HG03097 (cell line): ENCODE measurements around the gene TFPI.
"Not testable (repeated sequence)": the region's sequence is repeated elsewhere in the genome, so short reads cannot be mapped to it uniquely, and the experiment has no call there.

ENCODE experiments used
- ATAC-seq: cut with Tn5 transposase; IDR thresholded peaks from one replicate; pipeline ENCODE4 v1.9.1; 2021; ENCODE audit not compliant: unreplicated experiment, low FRiP score

The TFPI gene

GRCh38 chr2:187529248-187529976, 24.8 kb downstream of the TFPI start:
- ATAC-seq = no peak

GRCh38 chr2:187528042-187528441, 26.2 kb downstream of the TFPI start:
- ATAC-seq = no peak

- no peak for ATAC-seq
These were observed 27.0 kb downstream of the TFPI start for GRCh38 chr2:187527262-187527661.

DNA sequence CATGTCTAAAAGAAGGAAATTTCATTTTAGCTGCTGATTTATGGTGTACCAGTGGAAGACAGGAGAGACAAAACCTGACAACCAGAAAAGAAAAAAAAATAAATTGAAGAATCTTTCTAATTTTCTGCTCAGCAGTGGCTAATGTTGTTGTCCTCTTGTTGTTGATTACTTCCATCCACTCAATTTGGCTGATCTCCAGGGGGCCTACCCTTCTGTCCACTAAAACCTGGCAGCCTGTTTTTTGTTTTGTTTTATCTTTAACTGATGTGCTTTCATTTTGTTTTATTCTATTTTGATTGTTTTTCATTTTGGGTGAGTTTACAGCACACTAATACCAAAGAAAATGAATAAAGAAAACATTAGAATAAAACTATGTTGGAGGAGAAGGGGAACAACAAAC, 27.4 kb downstream of the TFPI start:
- ATAC-seq = no peak

GRCh38 chr2:187525163-187525900, 28.9 kb downstream of the TFPI start:
- ATAC-seq = no peak

- no peak for ATAC-seq
These were observed 30.9 kb downstream of the TFPI start for GRCh38 chr2:187523325-187523724.

GRCh38 chr2:187520121-187520624, 34.1 kb downstream of the TFPI start:
- ATAC-seq = no peak

GRCh38 chr2:187519419-187520120, 34.7 kb downstream of the TFPI start:
- ATAC-seq = no peak

GRCh38 chr2:187517750-187518361, 36.4 kb downstream of the TFPI start:
- not testable (repeated sequence) for ATAC-seq

GRCh38 chr2:187516630-187517510, 37.4 kb downstream of the TFPI start:
- ATAC-seq = not testable (repeated sequence)

GRCh38 chr2:187514930-187515329, 39.3 kb downstream of the TFPI start:
- ATAC-seq = no peak

GRCh38 chr2:187514235-187514829, 39.9 kb downstream of the TFPI start:
- not testable (repeated sequence) for ATAC-seq

- not testable (repeated sequence) for ATAC-seq
These were observed 40.6 kb downstream of the TFPI start for GRCh38 chr2:187513460-187514234.

- ATAC-seq = no peak
These were observed 42.6 kb downstream of the TFPI start for GRCh38 chr2:187511356-187512315.

GRCh38 chr2:187510419-187511355, 43.5 kb downstream of the TFPI start:
- ATAC-seq = not testable (repeated sequence)

DNA sequence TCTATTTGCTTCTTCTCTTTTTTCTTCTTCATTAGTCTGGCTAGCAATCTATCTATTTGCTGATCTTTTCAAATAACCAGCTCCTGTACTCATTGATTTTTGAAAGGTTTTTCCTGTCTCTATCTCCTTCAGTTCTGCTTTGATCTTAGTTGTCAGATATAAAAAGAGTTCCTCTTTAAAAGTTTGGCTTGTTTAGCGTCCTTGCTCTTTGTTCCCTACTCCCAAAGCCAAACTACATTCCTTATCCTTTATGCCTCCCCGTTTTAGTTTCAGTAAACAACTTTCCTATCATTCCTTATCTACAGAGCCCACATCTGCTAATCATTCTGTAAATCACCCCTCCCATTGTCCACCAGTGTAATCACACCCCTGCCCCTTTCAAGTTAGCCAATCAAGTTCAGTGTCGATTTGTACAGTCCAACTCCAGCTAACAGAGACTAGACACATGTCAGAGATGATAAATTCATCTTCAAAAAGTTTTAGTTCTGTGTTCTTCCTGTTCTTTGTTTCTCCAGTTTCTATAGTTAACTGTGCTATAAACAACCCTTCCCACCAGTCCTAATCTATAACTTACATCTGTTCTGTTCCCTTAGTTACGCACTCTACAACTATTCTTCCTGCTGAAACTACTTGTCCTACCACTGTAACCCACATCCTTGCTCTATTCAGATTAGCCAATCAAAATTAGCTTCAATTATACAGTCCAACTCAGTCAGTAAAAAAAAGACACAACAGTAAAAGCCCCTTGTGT, 44.4 kb downstream of the TFPI start:
- ATAC-seq = no peak
